AG09319 (cell line): ENCODE data around the gene CYP1A2.

Source experiments
- DNase-seq: peaks from one replicate; pipeline ENCODE4 v3.0.0-alpha.2; 2010; ENCODE audit warnings: low read depth; ENCODE audit errors: extremely low read depth
- TF ChIP-seq, protein P1 (sequence below): IDR thresholded peaks from 2 replicates; pipeline ENCODE4 v1.5.1; 2011; ENCODE audit warnings: low read depth, mild to moderate bottlenecking, inconsistent platforms, low read length, moderate library complexity

The CYP1A2 gene

DNA sequence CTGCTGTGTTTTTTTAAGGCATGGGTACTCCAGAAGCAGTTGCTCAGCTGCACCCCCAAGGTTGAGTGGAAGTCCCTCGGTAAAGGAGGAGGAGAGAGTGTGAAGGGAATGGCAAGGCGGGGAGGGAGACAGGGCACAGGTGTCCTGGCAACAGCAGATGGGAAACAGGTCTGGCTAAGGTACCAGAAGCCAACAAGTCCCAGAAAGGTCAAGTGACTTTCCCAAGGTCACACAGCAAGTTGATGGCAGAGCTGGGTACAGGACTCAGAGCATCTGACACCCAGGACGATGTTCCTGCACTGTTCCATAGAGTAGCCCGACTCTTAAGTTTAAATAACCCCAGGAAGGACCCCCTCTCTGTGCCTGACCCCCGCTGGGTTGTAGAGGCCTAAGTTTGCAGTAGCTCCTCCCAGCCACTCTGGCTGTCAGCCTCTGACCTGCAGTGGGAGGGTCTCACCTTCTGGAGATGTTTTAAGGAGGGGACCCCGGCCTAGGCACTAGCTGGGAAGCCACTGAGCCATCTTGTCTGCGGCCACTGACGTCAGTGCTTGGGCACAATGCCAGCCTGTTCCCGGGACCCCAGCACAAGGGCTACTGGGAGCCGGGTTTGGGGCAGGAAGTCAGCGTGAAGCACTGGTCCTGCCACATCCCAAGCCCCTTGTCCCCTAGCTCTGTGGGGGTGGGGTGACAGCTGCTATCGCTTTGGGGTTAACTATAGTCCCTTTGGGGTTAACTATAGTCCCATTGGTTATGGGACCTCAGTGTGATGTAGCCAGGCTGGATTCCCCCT is 43.8 kb downstream of the CYP1A2 start:
- TF ChIP-seq, protein P1, sequence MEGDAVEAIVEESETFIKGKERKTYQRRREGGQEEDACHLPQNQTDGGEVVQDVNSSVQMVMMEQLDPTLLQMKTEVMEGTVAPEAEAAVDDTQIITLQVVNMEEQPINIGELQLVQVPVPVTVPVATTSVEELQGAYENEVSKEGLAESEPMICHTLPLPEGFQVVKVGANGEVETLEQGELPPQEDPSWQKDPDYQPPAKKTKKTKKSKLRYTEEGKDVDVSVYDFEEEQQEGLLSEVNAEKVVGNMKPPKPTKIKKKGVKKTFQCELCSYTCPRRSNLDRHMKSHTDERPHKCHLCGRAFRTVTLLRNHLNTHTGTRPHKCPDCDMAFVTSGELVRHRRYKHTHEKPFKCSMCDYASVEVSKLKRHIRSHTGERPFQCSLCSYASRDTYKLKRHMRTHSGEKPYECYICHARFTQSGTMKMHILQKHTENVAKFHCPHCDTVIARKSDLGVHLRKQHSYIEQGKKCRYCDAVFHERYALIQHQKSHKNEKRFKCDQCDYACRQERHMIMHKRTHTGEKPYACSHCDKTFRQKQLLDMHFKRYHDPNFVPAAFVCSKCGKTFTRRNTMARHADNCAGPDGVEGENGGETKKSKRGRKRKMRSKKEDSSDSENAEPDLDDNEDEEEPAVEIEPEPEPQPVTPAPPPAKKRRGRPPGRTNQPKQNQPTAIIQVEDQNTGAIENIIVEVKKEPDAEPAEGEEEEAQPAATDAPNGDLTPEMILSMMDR, result no peak
- DNase-seq, result no peak

DNA sequence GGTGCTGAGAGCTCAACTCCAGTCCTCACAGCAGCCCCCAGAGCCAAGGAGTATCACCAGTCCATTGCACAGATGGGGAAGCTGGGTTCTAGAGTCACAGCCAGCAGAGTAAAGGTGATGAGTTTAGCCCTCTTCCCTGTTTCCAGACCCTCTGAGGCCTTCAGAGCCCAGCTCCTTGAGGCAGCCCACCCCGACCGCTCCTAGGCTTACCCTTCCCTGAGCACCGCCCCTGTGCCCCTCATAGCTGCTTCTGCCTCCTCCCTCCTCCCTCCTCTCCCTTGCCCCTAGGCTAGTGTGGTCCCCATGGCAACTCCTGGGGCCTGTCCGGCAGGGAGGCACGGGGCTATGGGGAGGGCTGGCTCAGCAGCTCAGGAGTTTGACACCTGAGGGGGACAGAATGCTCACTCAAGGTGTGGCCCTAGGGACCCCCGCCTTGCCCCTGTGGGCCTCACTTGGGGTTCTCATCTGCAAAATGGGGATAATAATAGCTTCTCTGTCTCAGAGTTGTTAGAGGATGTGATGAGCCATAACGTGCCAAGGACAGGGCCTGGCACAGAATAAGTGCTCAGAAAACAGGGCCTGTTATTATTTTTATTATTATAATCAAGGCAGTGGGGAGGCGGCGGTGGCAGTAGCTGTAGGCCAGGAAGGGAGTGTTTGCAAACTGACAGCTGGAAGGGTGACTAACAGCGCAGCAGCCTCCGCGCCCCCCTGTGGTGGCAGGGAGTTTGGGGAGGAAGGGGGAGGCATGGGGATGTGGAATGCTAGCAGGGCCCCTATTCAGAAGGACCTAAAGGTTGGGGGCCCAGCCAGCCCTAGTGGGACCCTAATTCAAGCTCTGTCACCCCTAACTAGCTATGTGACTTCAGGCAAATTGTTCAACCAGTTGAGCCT is 44.7 kb downstream of the CYP1A2 start:
- TF ChIP-seq, protein P1, result no peak
- DNase-seq, result no peak

DNA sequence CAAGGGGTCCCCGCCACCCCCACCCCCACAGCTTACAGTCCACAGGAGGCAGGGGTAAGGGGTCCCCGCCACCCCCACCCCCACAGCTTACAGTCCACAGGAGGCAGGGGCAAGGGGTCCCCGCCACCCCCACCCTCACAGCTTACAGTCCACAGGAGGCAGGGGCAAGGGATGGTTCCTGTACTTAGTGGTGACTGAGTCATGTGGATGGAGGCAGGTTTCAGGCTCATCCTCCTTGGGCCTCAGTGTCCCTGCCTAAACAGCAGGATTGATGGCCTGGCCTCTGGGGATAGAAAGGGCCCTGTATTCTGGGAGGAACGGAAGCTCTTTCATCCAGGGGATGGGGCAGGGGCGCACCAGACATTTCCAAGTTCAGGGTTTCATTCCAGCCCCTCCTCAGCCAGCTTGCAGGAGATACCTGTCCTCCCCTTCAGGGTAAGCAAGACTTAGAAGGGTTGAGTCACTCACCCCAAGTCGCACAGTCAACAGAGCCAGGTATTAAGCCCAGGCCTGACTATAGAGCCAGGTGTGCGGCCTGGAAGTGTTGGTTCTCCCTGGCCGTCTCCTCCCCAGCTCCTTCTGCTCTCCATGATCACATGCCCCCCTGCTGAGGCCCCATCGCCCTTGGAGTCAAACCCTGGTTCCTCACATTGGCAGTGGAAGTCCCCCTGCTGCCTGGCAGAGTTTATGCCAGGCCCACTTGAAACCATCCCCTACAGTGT is 45.8 kb downstream of the CYP1A2 start:
- TF ChIP-seq, protein P1, result no peak
- DNase-seq, result no peak

DNA sequence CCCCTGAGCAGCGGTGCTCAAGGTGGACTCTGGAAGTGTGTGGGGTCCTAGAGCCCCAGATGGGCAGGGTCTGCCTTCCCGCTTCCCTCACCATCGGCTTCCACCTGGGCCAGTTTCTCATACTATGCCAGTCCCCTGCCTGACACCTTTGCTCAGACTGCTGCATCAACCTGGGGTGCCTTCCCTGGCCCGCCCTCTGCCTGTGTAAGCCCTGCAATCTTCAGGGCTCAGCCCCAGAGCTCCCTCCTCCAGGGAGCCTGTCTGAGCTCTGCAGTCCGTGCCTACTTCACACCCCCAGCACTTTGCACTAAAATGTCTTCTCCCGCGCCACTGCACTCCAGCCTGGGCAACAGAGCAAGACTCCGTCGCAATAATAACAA is 46.3 kb downstream of the CYP1A2 start:
- DNase-seq, result no peak
- TF ChIP-seq, protein P1, result no peak

DNA sequence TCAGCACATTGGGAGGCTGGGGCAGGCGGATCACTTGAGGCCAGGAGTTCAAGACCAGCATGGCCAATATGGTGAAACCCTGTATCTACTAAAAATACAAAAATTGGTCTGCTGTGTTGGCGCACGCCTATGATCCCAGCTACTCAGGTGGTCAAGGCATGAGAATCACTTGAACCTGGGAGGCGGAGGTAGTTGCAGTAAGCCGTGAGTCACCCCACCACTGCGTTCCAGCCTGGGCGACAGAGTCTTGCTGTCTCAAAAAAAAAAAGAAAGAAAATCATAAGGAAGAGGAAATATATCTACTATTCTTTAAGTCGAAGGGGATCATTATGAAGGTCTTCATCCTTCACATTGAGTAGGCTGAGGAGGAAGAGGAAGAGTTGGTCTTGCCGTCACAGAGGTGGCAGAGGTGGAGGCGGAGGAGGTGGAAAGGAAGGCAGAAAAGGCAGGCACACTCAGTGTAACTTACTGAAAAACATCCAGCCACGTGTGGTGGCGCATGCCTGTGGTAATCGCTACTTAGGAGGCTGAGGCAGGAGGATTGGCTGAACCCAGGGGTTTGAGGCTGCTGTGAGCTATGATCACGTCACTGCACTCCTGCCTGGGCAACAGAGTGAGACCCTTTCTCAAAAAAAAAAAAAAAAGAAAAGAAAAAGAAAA is 47.5 kb downstream of the CYP1A2 start:
- TF ChIP-seq, protein P1, result no peak
- DNase-seq, result no peak

DNA sequence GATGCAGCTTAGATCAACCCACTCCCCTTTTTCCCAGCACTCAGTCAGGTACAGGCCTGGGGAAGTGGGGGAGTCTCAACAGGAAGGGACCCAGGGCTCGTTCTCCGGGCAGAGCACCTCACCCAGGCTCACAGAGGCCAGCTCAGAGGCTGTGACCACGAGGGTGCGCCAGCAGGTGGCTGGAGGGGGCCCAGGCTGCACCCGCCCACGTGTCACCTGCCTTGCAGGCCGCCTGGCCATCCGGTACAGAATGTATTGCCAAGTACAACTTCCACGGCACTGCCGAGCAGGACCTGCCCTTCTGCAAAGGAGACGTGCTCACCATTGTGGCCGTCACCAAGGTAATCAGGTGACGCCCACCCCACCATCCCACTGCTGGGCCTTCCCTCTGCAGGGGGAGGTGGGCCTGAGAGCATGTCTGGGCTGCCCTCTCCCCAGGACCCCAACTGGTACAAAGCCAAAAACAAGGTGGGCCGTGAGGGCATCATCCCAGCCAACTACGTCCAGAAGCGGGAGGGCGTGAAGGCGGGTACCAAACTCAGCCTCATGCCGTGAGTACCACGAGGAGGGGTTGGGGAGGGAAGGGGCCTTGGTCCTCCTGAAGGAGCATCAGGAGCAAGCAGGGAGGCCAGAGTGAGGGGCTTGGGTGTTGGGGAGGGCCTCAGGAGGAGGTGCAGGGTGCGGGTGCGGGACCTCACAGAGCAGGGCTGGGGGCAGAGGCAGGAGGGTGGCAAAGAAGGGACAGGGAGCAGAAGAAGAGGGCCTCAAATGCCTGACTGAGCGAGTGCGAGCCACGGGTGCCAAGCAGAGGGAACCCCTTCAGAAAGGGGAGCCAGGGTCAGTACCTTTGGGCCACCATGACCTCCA is 50.0 kb downstream of the CYP1A2 start:
- no peak for DNase-seq
- TF ChIP-seq, protein P1, result no peak
